Measurements from ENCODE around the gene POLD3. TPM values are rescaled to one million over a fixed set of nuclear protein-coding genes. Genes with fewer than 3 reads are reported as not detected.

POLD3 gene
- total and polyA plus RNA-seq, 10 of the 15 experiments (the other 5 are each of a cell fraction or from before 2014, with no cell fraction given): 23.8 to 63.7 (median 38.7) TPM

DNA sequence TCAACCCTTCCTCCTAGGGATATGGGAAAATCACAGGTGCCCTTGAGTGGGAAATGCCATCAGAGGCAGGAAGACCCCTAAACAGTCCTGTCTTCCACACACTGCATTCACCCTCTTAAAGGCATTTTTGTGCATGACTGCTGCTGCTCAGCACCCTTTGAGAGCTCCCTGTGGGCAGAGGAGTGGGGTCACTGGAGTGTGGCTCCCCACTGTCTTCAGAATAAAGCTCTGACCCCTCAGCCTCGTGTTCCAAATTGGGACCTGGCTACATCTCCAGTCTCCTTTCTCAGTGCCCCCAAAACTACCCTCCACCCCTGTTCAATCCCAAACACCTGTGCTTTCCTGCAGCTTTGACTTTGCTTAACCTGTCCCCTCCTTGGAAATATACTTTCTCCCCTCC, 92.3 kb downstream of the POLD3 start:
- no peaks in the 10 kb centered on the region for H4K20me1 ChIP-seq (ENCODE audit: control insufficient read depth, insufficient read depth)
- DNase-seq (ENCODE audit: low read depth, low spot score) (no peak), FAIRE-seq (no peak), ATAC-seq (no peak)
- H3K4me3 ChIP-seq: no peak overlapping the region
- H3K36me3 ChIP-seq (ENCODE audit: control insufficient read depth in 2 of 2, insufficient read depth in 2 of 2, low read length in 1 of 2): no peaks in the 10 kb centered on the region
- no peaks in the 10 kb centered on the region for H3K4me1 ChIP-seq (ENCODE audit: control insufficient read depth, insufficient read depth, low read length)
- POLR2A ChIA-PET: no interaction called here
- no peak overlapping the region for H3K9ac ChIP-seq (ENCODE audit: control insufficient read depth, insufficient read depth, low read length)
- in situ Hi-C loops (cut with MboI) (no loop called here), intact Hi-C loops (cut with micrococcal nuclease; ENCODE audit: unreplicated experiment) (no loop called here)
- CTCF ChIA-PET: no interaction called here
- 0% methylated on average over 1 of the region's 1 CpG for WGBS (ENCODE audit: insufficient coverage, insufficient replicate concordance, low lambda C conversion rate, missing lambda C conversion rate)
- no peaks in the 10 kb centered on the region; the same call in 2 of the 3 replicates for H3K9me3 ChIP-seq (replicated peaks; ENCODE audit: control insufficient read depth, insufficient read depth, low read length)
- H3K27me3 ChIP-seq (replicated peaks in 1 of 2; ENCODE audit: control insufficient read depth in 2 of 2, insufficient read depth in 2 of 2, low read length in 1 of 2): peaks cover 0 to 2% of the 10 kb centered on the region in 2 experiments; a peak in 1 of 4 replicates
- SMC1A ChIA-PET (ENCODE audit: uncharacterized antibody, unreplicated experiment): no interaction called here
- no peaks in the 10 kb centered on the region for H3K79me2 ChIP-seq (ENCODE audit: control insufficient read depth, insufficient read depth, low read length)
- no peak overlapping the region for H3K27ac ChIP-seq (ENCODE audit: control insufficient read depth, insufficient read depth)
- no TSS peak for BruUV-seq (replicated peaks)
- no peak overlapping the region for H3K4me2 ChIP-seq (ENCODE audit: control insufficient read depth, insufficient read depth)
- RAD21 ChIA-PET (ENCODE audit: unreplicated experiment): no interaction called here
- H2AFZ ChIP-seq (ENCODE audit: control insufficient read depth, low read depth, low read length): no peak overlapping the region
- TF ChIP-seq RCOR1 (conservative IDR thresholded peaks at IDR 0.05; ENCODE audit: low read depth, low read length): no peak
- TF ChIP-seq, protein P1, sequence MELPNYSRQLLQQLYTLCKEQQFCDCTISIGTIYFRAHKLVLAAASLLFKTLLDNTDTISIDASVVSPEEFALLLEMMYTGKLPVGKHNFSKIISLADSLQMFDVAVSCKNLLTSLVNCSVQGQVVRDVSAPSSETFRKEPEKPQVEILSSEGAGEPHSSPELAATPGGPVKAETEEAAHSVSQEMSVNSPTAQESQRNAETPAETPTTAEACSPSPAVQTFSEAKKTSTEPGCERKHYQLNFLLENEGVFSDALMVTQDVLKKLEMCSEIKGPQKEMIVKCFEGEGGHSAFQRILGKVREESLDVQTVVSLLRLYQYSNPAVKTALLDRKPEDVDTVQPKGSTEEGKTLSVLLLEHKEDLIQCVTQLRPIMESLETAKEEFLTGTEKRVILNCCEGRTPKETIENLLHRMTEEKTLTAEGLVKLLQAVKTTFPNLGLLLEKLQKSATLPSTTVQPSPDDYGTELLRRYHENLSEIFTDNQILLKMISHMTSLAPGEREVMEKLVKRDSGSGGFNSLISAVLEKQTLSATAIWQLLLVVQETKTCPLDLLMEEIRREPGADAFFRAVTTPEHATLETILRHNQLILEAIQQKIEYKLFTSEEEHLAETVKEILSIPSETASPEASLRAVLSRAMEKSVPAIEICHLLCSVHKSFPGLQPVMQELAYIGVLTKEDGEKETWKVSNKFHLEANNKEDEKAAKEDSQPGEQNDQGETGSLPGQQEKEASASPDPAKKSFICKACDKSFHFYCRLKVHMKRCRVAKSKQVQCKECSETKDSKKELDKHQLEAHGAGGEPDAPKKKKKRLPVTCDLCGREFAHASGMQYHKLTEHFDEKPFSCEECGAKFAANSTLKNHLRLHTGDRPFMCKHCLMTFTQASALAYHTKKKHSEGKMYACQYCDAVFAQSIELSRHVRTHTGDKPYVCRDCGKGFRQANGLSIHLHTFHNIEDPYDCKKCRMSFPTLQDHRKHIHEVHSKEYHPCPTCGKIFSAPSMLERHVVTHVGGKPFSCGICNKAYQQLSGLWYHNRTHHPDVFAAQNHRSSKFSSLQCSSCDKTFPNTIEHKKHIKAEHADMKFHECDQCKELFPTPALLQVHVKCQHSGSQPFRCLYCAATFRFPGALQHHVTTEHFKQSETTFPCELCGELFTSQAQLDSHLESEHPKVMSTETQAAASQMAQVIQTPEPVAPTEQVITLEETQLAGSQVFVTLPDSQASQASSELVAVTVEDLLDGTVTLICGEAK (IDR thresholded peaks at IDR 0.05; ENCODE audit: borderline replicate concordance): no peak

DNA sequence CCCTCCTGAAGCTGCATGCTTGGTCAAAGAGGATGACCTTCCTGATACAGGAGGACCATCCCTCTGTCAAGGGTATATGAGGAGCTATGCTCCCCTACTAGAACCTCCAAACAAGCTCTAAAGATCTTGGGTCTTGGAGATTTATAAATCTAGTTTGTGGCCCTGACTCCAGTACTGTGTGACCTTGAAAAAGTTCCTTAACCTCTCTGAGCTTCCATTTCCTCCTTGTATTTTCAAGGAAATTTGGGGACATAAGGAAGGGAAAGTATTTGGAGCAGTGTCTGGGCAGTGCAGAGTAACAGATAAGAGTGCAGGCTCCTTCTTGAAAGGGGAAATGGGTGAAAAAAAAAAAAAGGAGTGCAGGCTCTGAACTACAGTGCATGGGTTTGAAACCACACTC, 93.0 kb downstream of the POLD3 start:
- no peak overlapping the region for H3K4me3 ChIP-seq
- no peak for FAIRE-seq
- SMC1A ChIA-PET (ENCODE audit: uncharacterized antibody, unreplicated experiment): no interaction called here
- TF ChIP-seq, protein P2, sequence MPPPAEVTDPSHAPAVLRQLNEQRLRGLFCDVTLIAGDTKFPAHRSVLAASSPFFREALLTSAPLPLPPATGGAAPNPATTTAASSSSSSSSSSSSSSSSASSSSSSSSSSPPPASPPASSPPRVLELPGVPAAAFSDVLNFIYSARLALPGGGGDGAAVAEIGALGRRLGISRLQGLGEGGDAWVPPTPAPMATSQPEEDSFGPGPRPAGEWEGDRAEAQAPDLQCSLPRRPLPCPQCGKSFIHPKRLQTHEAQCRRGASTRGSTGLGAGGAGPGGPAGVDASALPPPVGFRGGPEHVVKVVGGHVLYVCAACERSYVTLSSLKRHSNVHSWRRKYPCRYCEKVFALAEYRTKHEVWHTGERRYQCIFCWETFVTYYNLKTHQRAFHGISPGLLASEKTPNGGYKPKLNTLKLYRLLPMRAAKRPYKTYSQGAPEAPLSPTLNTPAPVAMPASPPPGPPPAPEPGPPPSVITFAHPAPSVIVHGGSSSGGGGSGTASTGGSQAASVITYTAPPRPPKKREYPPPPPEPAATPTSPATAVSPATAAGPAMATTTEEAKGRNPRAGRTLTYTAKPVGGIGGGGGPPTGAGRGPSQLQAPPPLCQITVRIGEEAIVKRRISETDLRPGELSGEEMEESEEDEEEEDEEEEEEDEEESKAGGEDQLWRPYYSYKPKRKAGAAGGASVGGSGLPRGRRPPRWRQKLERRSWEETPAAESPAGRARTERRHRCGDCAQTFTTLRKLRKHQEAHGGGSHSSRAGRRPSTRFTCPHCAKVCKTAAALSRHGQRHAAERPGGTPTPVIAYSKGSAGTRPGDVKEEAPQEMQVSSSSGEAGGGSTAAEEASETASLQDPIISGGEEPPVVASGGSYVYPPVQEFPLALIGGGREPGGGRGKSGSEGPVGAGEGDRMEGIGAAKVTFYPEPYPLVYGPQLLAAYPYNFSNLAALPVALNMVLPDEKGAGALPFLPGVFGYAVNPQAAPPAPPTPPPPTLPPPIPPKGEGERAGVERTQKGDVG (CRISPR knock-in tag; IDR thresholded peaks at IDR 0.05): no peak
- no peaks in the 10 kb centered on the region for H3K79me2 ChIP-seq (ENCODE audit: control insufficient read depth, insufficient read depth, low read length)
- intact Hi-C loops (cut with micrococcal nuclease; ENCODE audit: unreplicated experiment): no loop called here
- in situ Hi-C loops (cut with MboI): no loop called here
- H4K20me1 ChIP-seq (ENCODE audit: control insufficient read depth, insufficient read depth): no peaks in the 10 kb centered on the region
- DNase-seq (ENCODE audit: low read depth, low spot score): no peak
- H3K4me2 ChIP-seq (ENCODE audit: control insufficient read depth, insufficient read depth): no peak overlapping the region
- H3K27me3 ChIP-seq (replicated peaks in 1 of 2; ENCODE audit: control insufficient read depth in 2 of 2, insufficient read depth in 2 of 2, low read length in 1 of 2): peaks cover 0 to 2% of the 10 kb centered on the region in 2 experiments; a peak in 1 of 4 replicates
- no TSS peak for BruUV-seq (replicated peaks)
- no peaks in the 10 kb centered on the region; the same call in 2 of the 3 replicates for H3K9me3 ChIP-seq (replicated peaks; ENCODE audit: control insufficient read depth, insufficient read depth, low read length)
- no peak overlapping the region for H3K9ac ChIP-seq (ENCODE audit: control insufficient read depth, insufficient read depth, low read length)
- no peak overlapping the region for H3K27ac ChIP-seq (ENCODE audit: control insufficient read depth, insufficient read depth)
- no peaks in the 10 kb centered on the region for H3K4me1 ChIP-seq (ENCODE audit: control insufficient read depth, insufficient read depth, low read length)
- POLR2A ChIA-PET: no interaction called here
- ATAC-seq: no peak
- CTCF ChIA-PET: interaction anchor here (1.2 kb wide), 2 partner anchors 17 to 55 kb away, joined by 3 read pairs; no protein-coding TSS in a partner anchor
- no peak overlapping the region for H2AFZ ChIP-seq (ENCODE audit: control insufficient read depth, low read depth, low read length)
- RAD21 ChIA-PET (ENCODE audit: unreplicated experiment): no interaction called here
- H3K36me3 ChIP-seq (ENCODE audit: control insufficient read depth in 2 of 2, insufficient read depth in 2 of 2, low read length in 1 of 2): no peaks in the 10 kb centered on the region
